HL-60 (cell line): Measurements from ENCODE around the gene ZNF282.

ENCODE experiments used
- GABPA ChIP-seq: IDR thresholded peaks from 2 replicates; pipeline ENCODE4 v1.6.1; 2012; ENCODE audit warnings: low read depth
- POLR2AphosphoS5 ChIP-seq: IDR thresholded peaks from 2 replicates; pipeline ENCODE4 v1.6.1; 2012; ENCODE audit warnings: low read depth
- SPI1 ChIP-seq: IDR thresholded peaks from 2 replicates; pipeline ENCODE4 v1.6.1; 2012; ENCODE audit warnings: low read depth, mild to moderate bottlenecking, borderline replicate concordance
- TF ChIP-seq, protein P1 (sequence below): IDR thresholded peaks from one replicate; pipeline ENCODE4 v1.5.1; 2011; ENCODE audit warnings: low read length, control low read depth, inconsistent platforms; ENCODE audit not compliant: insufficient read depth
- TF ChIP-seq, protein P2 (sequence below): IDR thresholded peaks from 2 replicates; pipeline ENCODE4 v1.6.1; 2012; ENCODE audit warnings: low read depth; ENCODE audit not compliant: insufficient replicate concordance

DNA sequence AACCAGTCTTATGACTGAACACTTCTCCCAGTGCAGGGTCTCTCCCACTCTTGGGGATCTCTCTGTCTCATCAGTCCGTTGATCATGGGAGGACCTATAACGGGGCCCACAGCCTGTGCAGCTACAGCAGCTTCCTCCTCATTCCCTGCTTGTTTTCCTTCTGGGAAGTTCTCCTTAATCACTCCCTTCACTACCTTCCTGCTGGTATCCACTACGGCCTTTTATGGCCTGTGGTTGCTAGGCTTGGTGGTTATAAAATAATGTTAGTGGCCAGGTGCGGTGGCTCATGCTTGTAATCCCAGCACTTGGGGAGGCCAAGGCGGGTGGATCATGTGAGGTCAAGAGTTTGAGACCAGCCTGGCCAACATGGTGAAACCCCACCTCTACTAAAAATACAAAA is 3.5 kb upstream of the ZNF282 start:
- TF ChIP-seq, protein P1, sequence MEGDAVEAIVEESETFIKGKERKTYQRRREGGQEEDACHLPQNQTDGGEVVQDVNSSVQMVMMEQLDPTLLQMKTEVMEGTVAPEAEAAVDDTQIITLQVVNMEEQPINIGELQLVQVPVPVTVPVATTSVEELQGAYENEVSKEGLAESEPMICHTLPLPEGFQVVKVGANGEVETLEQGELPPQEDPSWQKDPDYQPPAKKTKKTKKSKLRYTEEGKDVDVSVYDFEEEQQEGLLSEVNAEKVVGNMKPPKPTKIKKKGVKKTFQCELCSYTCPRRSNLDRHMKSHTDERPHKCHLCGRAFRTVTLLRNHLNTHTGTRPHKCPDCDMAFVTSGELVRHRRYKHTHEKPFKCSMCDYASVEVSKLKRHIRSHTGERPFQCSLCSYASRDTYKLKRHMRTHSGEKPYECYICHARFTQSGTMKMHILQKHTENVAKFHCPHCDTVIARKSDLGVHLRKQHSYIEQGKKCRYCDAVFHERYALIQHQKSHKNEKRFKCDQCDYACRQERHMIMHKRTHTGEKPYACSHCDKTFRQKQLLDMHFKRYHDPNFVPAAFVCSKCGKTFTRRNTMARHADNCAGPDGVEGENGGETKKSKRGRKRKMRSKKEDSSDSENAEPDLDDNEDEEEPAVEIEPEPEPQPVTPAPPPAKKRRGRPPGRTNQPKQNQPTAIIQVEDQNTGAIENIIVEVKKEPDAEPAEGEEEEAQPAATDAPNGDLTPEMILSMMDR = no peak
- TF ChIP-seq GABPA (no peak), POLR2AphosphoS5 (no peak), SPI1 (no peak)
- TF ChIP-seq, protein P2, sequence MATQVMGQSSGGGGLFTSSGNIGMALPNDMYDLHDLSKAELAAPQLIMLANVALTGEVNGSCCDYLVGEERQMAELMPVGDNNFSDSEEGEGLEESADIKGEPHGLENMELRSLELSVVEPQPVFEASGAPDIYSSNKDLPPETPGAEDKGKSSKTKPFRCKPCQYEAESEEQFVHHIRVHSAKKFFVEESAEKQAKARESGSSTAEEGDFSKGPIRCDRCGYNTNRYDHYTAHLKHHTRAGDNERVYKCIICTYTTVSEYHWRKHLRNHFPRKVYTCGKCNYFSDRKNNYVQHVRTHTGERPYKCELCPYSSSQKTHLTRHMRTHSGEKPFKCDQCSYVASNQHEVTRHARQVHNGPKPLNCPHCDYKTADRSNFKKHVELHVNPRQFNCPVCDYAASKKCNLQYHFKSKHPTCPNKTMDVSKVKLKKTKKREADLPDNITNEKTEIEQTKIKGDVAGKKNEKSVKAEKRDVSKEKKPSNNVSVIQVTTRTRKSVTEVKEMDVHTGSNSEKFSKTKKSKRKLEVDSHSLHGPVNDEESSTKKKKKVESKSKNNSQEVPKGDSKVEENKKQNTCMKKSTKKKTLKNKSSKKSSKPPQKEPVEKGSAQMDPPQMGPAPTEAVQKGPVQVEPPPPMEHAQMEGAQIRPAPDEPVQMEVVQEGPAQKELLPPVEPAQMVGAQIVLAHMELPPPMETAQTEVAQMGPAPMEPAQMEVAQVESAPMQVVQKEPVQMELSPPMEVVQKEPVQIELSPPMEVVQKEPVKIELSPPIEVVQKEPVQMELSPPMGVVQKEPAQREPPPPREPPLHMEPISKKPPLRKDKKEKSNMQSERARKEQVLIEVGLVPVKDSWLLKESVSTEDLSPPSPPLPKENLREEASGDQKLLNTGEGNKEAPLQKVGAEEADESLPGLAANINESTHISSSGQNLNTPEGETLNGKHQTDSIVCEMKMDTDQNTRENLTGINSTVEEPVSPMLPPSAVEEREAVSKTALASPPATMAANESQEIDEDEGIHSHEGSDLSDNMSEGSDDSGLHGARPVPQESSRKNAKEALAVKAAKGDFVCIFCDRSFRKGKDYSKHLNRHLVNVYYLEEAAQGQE = no peak
